Upper lobe of left lung (tissue), 4 donors: Measurements from ENCODE around the gene NSMCE3.

Experiments
- CTCF ChIP-seq, 6 experiments: fragments of 450-650 bp in 4 of 6; fragments of 200-600 bp in 2 of 6; sonication (generic) in 2 of 6; IDR thresholded peaks; one replicate each; pipeline ENCODE4 v1.5.1; 2016 to 2019; ENCODE audit warnings: antibody characterized with exemption in 6 of 6
- POLR2A ChIP-seq, 4 donors: fragments of 450-650 bp; IDR thresholded peaks; one replicate each; pipeline ENCODE4 v1.5.1; 2016 to 2017; ENCODE audit warnings: antibody characterized with exemption in 4 of 4, mild to moderate bottlenecking in 2 of 4

GRCh38 chr15:29305556-29305955 lies 35.9 kb upstream of the NSMCE3 start:
- TF ChIP-seq CTCF (IDR thresholded peaks at IDR 0.05): no peak
- no peak for TF ChIP-seq POLR2A (IDR thresholded peaks at IDR 0.05)
